Measurements from ENCODE around the gene PEX14.

The PEX14 gene

GRCh38 chr1:10659646-10660540 lies 185.1 kb downstream of the PEX14 start:
- in situ Hi-C loops (cut with HindIII; ENCODE audit: low sequenced_read_pairs), result no loop called here
- no peak overlapping the region for H3K4me3 ChIP-seq (ENCODE audit: low read depth, low read length)
- no peak for TF ChIP-seq CTCF (IDR thresholded peaks at IDR 0.05; ENCODE audit: low read depth, low read length, missing control alignments)
- DNase-seq (ENCODE audit: low read depth), result no peak

- no peak overlapping the region for H3K4me3 ChIP-seq (ENCODE audit: low read depth, low read length)
- in situ Hi-C loops (cut with HindIII; ENCODE audit: low sequenced_read_pairs), result no loop called here
- no peak for TF ChIP-seq CTCF (IDR thresholded peaks at IDR 0.05; ENCODE audit: low read depth, low read length, missing control alignments)
- no peak for DNase-seq (ENCODE audit: low read depth)
Observed at GRCh38 chr1:10661453-10661852, 186.7 kb downstream of the PEX14 start.

GRCh38 chr1:10662090-10662688 lies 187.4 kb downstream of the PEX14 start:
- H3K4me3 ChIP-seq (ENCODE audit: low read depth, low read length), result no peak overlapping the region
- in situ Hi-C loops (cut with HindIII; ENCODE audit: low sequenced_read_pairs), result no loop called here
- no peak for TF ChIP-seq CTCF (IDR thresholded peaks at IDR 0.05; ENCODE audit: low read depth, low read length, missing control alignments)
- DNase-seq (ENCODE audit: low read depth), result no peak

- no peak overlapping the region for H3K4me3 ChIP-seq (ENCODE audit: low read depth, low read length)
- in situ Hi-C loops (cut with HindIII; ENCODE audit: low sequenced_read_pairs), result no loop called here
- no peak for DNase-seq (ENCODE audit: low read depth)
- no peak for TF ChIP-seq CTCF (IDR thresholded peaks at IDR 0.05; ENCODE audit: low read depth, low read length, missing control alignments)
Observed at GRCh38 chr1:10662824-10663677, 188.3 kb downstream of the PEX14 start.

- no peak overlapping the region for H3K4me3 ChIP-seq (ENCODE audit: low read depth, low read length)
- TF ChIP-seq CTCF (IDR thresholded peaks at IDR 0.05; ENCODE audit: low read depth, low read length, missing control alignments), result no peak
- in situ Hi-C loops (cut with HindIII; ENCODE audit: low sequenced_read_pairs), result no loop called here
- no peak for DNase-seq (ENCODE audit: low read depth)
Observed at GRCh38 chr1:10663678-10664035, 188.9 kb downstream of the PEX14 start.

GRCh38 chr1:10664251-10664650 lies 189.5 kb downstream of the PEX14 start:
- in situ Hi-C loops (cut with HindIII; ENCODE audit: low sequenced_read_pairs), result no loop called here
- DNase-seq (ENCODE audit: low read depth), result no peak
- TF ChIP-seq CTCF (IDR thresholded peaks at IDR 0.05; ENCODE audit: low read depth, low read length, missing control alignments), result no peak
- no peak overlapping the region for H3K4me3 ChIP-seq (ENCODE audit: low read depth, low read length)
